K562 (cell line): ENCODE measurements around the gene MITD1. TPM values are rescaled to one million over a fixed set of nuclear protein-coding genes. Genes with fewer than 3 reads are reported as not detected.
A peak's percentile ranks its signal among the peaks of the same experiment; 100 is the strongest.

Source experiments
- CREB1 ChIP-seq, 2 experiments: sonication (generic) in 1 of 2; formaldehyde crosslinking in 1 of 2; IDR thresholded peaks; 2 replicates each; pipeline versions ENCODE4 v1.6.1 to v1.8.0; 2012 to 2022; ENCODE audit warnings: inconsistent platforms in 1 of 2, mild to moderate bottlenecking in 1 of 2, missing genetic modification reagents in 1 of 2, moderate library complexity in 1 of 2
- E2F3 ChIP-seq: fragments of 250-450 bp; sonication (Bioruptor Pico); IDR thresholded peaks from 2 replicates; pipeline ENCODE4 v1.4.0; 2020; ENCODE audit warnings: mild to moderate bottlenecking
- HDAC2 ChIP-seq: fragments of 450-650 bp; IDR thresholded peaks from 2 replicates; pipeline ENCODE4 v1.6.1; 2016; ENCODE audit warnings: mild to moderate bottlenecking
- IFI16 ChIP-seq: fragments of 250-450 bp; sonication (Bioruptor Pico); IDR thresholded peaks from 2 replicates; pipeline ENCODE4 v2.1.2; 2022; ENCODE audit warnings: mild to moderate bottlenecking, inconsistent platforms
- JUN ChIP-seq, 2 experiments: sonication (generic) in 1 of 2; formaldehyde crosslinking in 1 of 2; IDR thresholded peaks; 2 replicates each; pipeline versions ENCODE4 v1.6.1 to v1.8.0; 2012 to 2022; ENCODE audit warnings: borderline replicate concordance in 2 of 2, mild to moderate bottlenecking in 2 of 2, improper control_type of control experiment in 1 of 2, low read depth in 1 of 2, low read length in 1 of 2, missing genetic modification reagents in 1 of 2
- NFRKB ChIP-seq: fragments of 450-650 bp; IDR thresholded peaks from 2 replicates; pipeline ENCODE4 v1.6.1; 2016; ENCODE audit warnings: low read depth
- PTRF ChIP-seq: fragments of 450-650 bp; IDR thresholded peaks from 2 replicates; pipeline ENCODE4 v1.6.1; 2016; ENCODE audit warnings: mild to moderate bottlenecking, missing genetic modification characterization, missing compliant biosample characterization
- SMARCC2 ChIP-seq: fragments of 450-650 bp; IDR thresholded peaks from 2 replicates; pipeline ENCODE4 v1.6.1; 2017; ENCODE audit warnings: antibody characterized with exemption, moderate library complexity, mild to moderate bottlenecking, low read depth
- TCFL5 ChIP-seq: fragments of 250-450 bp; sonication (Bioruptor Pico); conservative IDR thresholded peaks from 2 replicates; pipeline ENCODE4 v1.6.1; 2021; ENCODE audit warnings: mild to moderate bottlenecking, moderate library complexity, matching md5 sums
- TGIF2 ChIP-seq: sonication (generic); formaldehyde crosslinking; IDR thresholded peaks from 2 replicates; pipeline ENCODE4 v1.8.1; 2022; ENCODE audit warnings: mild to moderate bottlenecking, missing genetic modification reagents, moderate library complexity
- ZNF445 ChIP-seq: fragments of 250-450 bp; sonication (Bioruptor Pico); IDR thresholded peaks from 2 replicates; pipeline ENCODE4 v1.4.0; 2020; ENCODE audit warnings: low read depth, mild to moderate bottlenecking, moderate library complexity
- polyA plus RNA-seq, 8 experiments: library from polyadenylated mRNA; depleted of rRNA in 4 of 8; stranded (reverse) in 5 of 8; unstranded in 3 of 8; fragments of >200 nt; fragmentation: Nextera tagmentation in 2 of 8; fragmentation: Illumina TruSeq in 1 of 8; extraction: Ambion mirVana in 2 of 8; extraction: Trizol in 1 of 8; gene quantifications; 2 replicates each; pipeline versions ENCODE4 v1.2.1 to v1.2.3, GENCODE V29; 2011 to 2014; ENCODE audit warnings: inconsistent platforms in 1 of 8, missing spikeins in 1 of 8
- total RNA-seq, 7 experiments: library from RNA; depleted of rRNA in 6 of 7; stranded (reverse); fragments of >200 nt in 6 of 7; fragmentation: Illumina TruSeq in 2 of 7; extraction: Trizol in 2 of 7; gene quantifications; 2 replicates each; pipeline versions ENCODE4 v1.2.1 to v1.2.3, GENCODE V29; 2011 to 2021; ENCODE audit warnings: low replicate concordance in 1 of 7
- TF ChIP-seq, protein P1 (sequence below): fragments of 450-650 bp; IDR thresholded peaks from 2 replicates; pipeline ENCODE4 v1.6.1; 2016; ENCODE audit warnings: mild to moderate bottlenecking, moderate library complexity
- TF ChIP-seq, protein P2 (sequence below): fragments of 450-650 bp; IDR thresholded peaks from 2 replicates; pipeline ENCODE4 v1.6.1; 2017; ENCODE audit warnings: antibody characterized with exemption

The MITD1 gene
- total and polyA plus RNA-seq, 9 of the 15 experiments (the other 6 are each of a cell fraction or from before 2014, with no cell fraction given): 19.6 to 71.8 (median 43.2) TPM

DNA sequence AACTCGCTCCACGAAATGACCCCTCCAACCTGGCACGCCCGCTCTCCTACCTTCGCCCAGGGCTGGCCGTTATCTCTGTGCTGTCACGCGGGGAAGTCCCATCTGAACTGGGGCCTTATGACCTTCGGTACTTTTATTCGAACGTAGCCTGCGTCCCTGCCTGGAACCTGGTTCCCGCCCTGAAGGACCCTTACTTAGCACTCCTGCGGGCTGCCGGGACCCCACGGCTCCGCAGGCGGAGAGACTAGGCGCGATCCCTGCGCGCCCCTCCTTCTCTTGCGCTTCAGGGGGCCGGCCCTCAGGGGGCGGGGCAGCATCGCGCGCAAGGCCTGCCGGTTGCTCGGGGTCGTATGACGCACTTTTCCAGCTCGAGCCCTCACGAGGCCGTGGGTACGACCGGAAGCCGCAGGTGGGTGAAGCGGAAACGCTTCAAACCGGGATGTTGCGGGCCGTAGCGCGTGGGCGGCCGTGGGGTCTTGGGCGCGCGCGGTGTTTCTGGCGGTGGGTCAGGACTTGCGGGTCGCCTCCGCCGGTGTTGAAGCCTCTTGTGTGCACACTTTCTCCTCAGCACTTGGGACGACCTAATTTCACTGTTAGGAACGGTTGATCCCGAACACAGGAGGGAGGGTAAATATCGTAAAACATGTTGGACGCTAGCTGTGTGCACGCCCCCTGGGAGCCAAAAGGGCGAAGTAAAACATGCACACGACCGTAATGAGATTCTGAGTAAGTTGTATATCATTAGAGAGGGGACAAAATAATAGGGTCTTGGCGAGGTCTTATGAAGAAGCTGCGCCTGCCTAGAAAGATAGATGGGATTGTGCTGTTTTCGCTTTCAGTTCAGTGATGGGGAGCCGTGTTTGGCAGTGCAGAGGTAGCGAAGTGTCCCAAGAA, 26.0 kb downstream of the MITD1 start, which contains the start of the genes LIPT1 and TSGA10 (continued):
- TF ChIP-seq JUN (IDR thresholded peaks at IDR 0.05; ENCODE audit: borderline replicate concordance, low read depth, low read length) (peak; percentile 50; the same call in 1 of the 2 replicates), JUN (CRISPR knock-in tag; IDR thresholded peaks at IDR 0.05; ENCODE audit: borderline replicate concordance) (no peak), PTRF (tag) (no peak), TCFL5 (CRISPR knock-in tag) (no peak), NFRKB (peak; percentile 62; the same call in 1 of the 2 replicates), E2F3 (peak; percentile 56; the same call in 1 of the 2 replicates), TGIF2 (CRISPR knock-in tag) (no peak), HDAC2 (peak; percentile 62; the same call in 1 of the 2 replicates), SMARCC2 (peak; percentile 17; the same call in 1 of the 2 replicates), IFI16 (no peak), CREB1 (IDR thresholded peaks at IDR 0.05) (peak; percentile 79), CREB1 (CRISPR knock-in tag; IDR thresholded peaks at IDR 0.05) (peak; percentile 86), ZNF445 (no peak)
- TF ChIP-seq, protein P1, sequence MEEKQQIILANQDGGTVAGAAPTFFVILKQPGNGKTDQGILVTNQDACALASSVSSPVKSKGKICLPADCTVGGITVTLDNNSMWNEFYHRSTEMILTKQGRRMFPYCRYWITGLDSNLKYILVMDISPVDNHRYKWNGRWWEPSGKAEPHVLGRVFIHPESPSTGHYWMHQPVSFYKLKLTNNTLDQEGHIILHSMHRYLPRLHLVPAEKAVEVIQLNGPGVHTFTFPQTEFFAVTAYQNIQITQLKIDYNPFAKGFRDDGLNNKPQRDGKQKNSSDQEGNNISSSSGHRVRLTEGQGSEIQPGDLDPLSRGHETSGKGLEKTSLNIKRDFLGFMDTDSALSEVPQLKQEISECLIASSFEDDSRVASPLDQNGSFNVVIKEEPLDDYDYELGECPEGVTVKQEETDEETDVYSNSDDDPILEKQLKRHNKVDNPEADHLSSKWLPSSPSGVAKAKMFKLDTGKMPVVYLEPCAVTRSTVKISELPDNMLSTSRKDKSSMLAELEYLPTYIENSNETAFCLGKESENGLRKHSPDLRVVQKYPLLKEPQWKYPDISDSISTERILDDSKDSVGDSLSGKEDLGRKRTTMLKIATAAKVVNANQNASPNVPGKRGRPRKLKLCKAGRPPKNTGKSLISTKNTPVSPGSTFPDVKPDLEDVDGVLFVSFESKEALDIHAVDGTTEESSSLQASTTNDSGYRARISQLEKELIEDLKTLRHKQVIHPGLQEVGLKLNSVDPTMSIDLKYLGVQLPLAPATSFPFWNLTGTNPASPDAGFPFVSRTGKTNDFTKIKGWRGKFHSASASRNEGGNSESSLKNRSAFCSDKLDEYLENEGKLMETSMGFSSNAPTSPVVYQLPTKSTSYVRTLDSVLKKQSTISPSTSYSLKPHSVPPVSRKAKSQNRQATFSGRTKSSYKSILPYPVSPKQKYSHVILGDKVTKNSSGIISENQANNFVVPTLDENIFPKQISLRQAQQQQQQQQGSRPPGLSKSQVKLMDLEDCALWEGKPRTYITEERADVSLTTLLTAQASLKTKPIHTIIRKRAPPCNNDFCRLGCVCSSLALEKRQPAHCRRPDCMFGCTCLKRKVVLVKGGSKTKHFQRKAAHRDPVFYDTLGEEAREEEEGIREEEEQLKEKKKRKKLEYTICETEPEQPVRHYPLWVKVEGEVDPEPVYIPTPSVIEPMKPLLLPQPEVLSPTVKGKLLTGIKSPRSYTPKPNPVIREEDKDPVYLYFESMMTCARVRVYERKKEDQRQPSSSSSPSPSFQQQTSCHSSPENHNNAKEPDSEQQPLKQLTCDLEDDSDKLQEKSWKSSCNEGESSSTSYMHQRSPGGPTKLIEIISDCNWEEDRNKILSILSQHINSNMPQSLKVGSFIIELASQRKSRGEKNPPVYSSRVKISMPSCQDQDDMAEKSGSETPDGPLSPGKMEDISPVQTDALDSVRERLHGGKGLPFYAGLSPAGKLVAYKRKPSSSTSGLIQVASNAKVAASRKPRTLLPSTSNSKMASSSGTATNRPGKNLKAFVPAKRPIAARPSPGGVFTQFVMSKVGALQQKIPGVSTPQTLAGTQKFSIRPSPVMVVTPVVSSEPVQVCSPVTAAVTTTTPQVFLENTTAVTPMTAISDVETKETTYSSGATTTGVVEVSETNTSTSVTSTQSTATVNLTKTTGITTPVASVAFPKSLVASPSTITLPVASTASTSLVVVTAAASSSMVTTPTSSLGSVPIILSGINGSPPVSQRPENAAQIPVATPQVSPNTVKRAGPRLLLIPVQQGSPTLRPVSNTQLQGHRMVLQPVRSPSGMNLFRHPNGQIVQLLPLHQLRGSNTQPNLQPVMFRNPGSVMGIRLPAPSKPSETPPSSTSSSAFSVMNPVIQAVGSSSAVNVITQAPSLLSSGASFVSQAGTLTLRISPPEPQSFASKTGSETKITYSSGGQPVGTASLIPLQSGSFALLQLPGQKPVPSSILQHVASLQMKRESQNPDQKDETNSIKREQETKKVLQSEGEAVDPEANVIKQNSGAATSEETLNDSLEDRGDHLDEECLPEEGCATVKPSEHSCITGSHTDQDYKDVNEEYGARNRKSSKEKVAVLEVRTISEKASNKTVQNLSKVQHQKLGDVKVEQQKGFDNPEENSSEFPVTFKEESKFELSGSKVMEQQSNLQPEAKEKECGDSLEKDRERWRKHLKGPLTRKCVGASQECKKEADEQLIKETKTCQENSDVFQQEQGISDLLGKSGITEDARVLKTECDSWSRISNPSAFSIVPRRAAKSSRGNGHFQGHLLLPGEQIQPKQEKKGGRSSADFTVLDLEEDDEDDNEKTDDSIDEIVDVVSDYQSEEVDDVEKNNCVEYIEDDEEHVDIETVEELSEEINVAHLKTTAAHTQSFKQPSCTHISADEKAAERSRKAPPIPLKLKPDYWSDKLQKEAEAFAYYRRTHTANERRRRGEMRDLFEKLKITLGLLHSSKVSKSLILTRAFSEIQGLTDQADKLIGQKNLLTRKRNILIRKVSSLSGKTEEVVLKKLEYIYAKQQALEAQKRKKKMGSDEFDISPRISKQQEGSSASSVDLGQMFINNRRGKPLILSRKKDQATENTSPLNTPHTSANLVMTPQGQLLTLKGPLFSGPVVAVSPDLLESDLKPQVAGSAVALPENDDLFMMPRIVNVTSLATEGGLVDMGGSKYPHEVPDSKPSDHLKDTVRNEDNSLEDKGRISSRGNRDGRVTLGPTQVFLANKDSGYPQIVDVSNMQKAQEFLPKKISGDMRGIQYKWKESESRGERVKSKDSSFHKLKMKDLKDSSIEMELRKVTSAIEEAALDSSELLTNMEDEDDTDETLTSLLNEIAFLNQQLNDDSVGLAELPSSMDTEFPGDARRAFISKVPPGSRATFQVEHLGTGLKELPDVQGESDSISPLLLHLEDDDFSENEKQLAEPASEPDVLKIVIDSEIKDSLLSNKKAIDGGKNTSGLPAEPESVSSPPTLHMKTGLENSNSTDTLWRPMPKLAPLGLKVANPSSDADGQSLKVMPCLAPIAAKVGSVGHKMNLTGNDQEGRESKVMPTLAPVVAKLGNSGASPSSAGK: peak; percentile 89
- TF ChIP-seq, protein P2, sequence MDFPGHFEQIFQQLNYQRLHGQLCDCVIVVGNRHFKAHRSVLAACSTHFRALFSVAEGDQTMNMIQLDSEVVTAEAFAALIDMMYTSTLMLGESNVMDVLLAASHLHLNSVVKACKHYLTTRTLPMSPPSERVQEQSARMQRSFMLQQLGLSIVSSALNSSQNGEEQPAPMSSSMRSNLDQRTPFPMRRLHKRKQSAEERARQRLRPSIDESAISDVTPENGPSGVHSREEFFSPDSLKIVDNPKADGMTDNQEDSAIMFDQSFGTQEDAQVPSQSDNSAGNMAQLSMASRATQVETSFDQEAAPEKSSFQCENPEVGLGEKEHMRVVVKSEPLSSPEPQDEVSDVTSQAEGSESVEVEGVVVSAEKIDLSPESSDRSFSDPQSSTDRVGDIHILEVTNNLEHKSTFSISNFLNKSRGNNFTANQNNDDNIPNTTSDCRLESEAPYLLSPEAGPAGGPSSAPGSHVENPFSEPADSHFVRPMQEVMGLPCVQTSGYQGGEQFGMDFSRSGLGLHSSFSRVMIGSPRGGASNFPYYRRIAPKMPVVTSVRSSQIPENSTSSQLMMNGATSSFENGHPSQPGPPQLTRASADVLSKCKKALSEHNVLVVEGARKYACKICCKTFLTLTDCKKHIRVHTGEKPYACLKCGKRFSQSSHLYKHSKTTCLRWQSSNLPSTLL: no peak
